HEK293T (cell line): Measurements from ENCODE around the gene AFTPH.

Experiments
- HDGF ChIP-seq: fragments of 450-650 bp; IDR thresholded peaks from 2 replicates; pipeline ENCODE4 v1.6.1; 2017; ENCODE audit warnings: antibody characterized with exemption, borderline replicate concordance
- SUZ12 ChIP-seq: fragments of 450-650 bp; IDR thresholded peaks from 2 replicates; pipeline ENCODE4 v1.6.1; 2016; ENCODE audit warnings: mild to moderate bottlenecking

GRCh38 chr2:64535024-64535423 lies 10.9 kb downstream of the AFTPH start:
- no peak for TF ChIP-seq HDGF
- no peak for TF ChIP-seq SUZ12
